ES-I3 (cell line): ENCODE results near the gene CTBP1.

Source experiments
- H3K36me3 ChIP-seq: 2 replicates; pipeline ENCODE4 v1.6.1; 2013; ENCODE audit warnings: mild to moderate bottlenecking, low read length, control low read depth, moderate library complexity; ENCODE audit not compliant: insufficient read depth
- H3K4me1 ChIP-seq: 2 replicates; pipeline ENCODE4 v1.6.1; 2013; ENCODE audit warnings: mild to moderate bottlenecking, control low read depth, low read length; ENCODE audit not compliant: insufficient read depth
- H3K9ac ChIP-seq: 2 replicates; pipeline ENCODE4 v1.6.1; 2013; ENCODE audit warnings: low read depth, mild to moderate bottlenecking, low read length, moderate library complexity
- H3K9me3 ChIP-seq: 2 replicates; pipeline ENCODE4 v1.6.1; 2013; ENCODE audit warnings: mild to moderate bottlenecking, low read length, moderate library complexity; ENCODE audit not compliant: control insufficient read depth, insufficient read depth

The CTBP1 gene

DNA sequence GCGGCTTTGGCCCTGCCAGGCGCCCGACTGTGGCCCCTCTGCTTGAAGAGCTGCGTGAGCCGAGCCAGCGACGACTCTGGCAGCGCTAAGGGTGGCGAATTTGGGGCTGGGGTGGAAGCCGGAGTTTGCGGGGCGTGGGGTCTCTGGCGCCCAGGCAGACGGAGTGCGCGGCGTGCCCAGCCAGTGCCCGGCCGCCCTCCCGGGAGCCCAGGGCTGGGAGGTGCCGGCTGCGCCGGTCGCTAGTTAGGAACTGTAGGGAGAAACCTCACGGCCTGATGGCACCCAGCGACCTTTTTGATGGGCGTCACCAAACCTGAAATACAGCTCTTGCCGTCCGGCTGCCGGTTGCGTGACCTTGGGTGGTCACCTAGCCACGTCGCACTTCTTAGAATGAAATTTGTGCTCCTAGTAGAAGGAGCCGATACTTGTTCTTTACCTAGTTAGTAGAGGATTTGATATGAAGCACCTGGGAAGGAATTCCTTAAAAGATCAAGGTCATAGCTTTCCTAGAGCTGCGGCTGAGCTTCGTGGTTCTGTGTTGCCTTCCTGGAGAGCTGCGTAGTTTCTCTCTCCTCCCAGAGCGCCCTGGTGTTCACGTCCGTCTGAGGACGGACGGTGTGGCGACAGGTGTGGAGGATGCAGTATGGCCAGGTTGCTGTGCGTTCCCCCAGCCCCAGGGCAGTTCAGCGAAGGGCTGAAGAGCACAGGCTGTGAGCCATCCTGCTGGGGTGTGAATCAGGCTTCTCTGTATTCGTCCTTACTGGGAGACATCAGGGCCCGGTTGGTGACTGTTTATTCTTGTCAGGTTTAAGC lies 41.4 kb upstream of the CTBP1 start:
- peaks cover 8% of the 10 kb centered on the region; the same call in 1 of the 2 replicates for H3K4me1 ChIP-seq
- H3K36me3 ChIP-seq = no peaks in the 10 kb centered on the region; the same call in 1 of the 2 replicates
- H3K9ac ChIP-seq = peak overlapping the region; percentile 93
- H3K9me3 ChIP-seq = no peaks in the 10 kb centered on the region; the same call in none of the 2 replicates

DNA sequence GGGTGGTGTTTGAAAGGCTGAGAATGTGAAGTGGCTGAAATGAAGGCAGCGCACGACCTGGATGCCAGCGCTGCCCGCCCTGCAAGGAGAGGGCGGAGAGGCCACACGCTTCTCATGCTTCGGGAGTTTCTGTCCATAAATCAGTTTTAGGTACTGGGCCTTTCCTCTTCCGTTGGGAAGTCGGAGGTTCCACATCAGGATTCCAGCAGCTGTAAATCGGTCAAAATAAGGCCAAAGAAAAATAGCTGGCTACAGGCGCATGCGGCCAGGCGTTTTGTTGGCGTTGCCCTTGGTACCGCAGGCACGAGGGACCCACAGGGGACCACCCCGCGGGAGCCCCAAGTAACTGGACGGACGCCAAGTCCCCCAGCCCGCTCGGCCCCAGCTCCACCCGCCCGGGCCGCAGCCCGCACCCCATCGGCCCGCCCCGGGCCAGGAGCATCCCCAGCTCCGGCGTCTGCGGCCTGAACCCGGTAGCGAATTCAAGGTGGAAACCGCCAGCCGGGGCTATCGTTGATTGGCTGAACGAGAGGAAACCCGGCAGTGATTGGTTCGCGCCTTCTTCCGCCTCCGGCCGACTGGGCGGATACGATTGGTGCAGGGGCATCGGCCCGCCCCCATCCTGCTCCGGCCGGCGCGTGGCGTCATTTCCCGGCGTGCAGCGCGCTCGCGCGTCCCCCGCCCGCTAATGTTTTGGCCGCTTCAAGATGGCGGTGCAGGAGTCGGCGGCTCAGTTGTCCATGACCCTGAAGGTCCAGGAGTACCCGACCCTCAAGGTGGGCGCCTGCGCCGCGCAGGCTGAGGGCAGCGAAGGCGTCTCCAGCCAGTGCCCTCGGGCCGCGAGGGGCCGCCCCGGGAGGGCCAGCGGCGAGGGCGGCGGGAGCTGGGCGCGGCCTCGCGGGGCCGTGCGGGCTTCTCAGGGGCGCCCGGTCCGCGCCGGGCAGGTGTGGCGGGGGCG lies 40.6 kb upstream of the CTBP1 start, which contains the start of gene MAEA:
Gene MAEA, plus strand, starts transcription at position 685 of the 958 bp plus-strand sequence. Its CDS starts 23 bp downstream, at position 708.
- H3K4me1 ChIP-seq = peaks cover 8% of the 10 kb centered on the region; the same call in 1 of the 2 replicates
- H3K36me3 ChIP-seq = no peaks in the 10 kb centered on the region; the same call in 1 of the 2 replicates
- peak within 1 kb of the TSS; percentile 93 for H3K9ac ChIP-seq
- no peaks in the 10 kb centered on the region; the same call in none of the 2 replicates for H3K9me3 ChIP-seq

DNA sequence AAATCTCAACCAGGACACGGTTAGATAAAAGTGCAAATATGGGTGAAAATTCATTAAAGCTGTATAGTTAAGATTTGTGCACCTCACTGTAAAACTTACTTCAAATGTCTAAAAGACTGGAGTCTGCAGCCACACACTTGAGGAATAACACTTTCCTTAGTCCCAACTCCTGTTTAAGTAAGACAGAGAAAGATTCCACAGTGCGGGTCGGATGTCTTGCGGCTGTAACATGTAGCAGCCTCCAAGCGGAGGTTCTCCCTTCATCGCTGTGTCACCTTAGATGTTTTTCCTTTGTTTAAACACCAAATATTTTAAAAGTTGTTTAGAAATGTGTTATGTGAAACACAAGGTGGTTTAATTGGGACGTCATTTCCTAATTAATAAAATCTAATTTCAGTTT lies 39.9 kb upstream of the CTBP1 start:
- no peaks in the 10 kb centered on the region; the same call in 1 of the 2 replicates for H3K36me3 ChIP-seq

DNA sequence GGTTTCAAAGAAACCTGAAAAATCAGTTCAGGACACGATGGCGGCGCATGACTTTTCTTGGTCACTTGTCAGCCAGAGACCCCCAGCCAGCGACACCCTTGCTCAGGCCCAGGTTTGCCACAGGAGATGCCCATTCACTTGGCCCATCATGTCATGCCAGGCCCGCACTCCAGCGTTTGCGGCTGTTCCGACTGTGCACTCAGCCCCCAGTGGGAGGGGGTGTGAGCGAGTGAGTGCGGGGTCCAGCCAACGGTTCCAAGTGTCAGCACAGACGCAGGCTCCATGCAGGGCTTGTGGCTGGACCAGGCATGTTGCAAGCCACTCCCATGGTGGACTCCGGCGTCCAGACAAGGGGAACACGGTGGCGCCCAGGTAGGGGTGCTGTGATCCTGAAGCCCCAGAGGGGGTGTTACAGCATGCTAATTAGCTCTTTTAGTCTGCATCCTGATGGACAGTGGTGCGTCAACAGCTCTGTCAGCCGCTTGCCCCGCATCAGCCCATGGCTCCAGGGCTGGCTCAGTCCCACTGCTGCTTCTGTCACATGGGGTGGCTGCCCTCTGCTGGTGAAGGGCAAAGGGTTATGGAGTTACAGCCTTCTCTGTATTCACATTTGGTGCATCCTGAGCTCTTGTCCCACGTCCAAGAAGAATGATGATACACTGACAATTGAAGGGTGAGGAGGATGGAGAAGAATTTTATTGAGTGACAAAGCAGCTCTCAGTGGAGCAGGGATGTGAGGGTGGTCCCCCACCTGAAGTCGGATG lies 37.0 kb upstream of the CTBP1 start:
- Histone ChIP-seq H3K9me3 (no peaks in the 10 kb centered on the region; the same call in none of the 2 replicates), H3K36me3 (no peaks in the 10 kb centered on the region), H3K9ac (no peak overlapping the region), H3K4me1 (no peaks in the 10 kb centered on the region)

More for the DNA sequence above, 39.9 kb upstream of the CTBP1 start:
- Histone ChIP-seq H3K9ac (peak overlapping the region; percentile 93), H3K4me1 (0 out of 2 replicates have a peak, but pooled peaks cover under 1% of the 10 kb centered on the region), H3K9me3 (no peaks in the 10 kb centered on the region; the same call in none of the 2 replicates)

DNA sequence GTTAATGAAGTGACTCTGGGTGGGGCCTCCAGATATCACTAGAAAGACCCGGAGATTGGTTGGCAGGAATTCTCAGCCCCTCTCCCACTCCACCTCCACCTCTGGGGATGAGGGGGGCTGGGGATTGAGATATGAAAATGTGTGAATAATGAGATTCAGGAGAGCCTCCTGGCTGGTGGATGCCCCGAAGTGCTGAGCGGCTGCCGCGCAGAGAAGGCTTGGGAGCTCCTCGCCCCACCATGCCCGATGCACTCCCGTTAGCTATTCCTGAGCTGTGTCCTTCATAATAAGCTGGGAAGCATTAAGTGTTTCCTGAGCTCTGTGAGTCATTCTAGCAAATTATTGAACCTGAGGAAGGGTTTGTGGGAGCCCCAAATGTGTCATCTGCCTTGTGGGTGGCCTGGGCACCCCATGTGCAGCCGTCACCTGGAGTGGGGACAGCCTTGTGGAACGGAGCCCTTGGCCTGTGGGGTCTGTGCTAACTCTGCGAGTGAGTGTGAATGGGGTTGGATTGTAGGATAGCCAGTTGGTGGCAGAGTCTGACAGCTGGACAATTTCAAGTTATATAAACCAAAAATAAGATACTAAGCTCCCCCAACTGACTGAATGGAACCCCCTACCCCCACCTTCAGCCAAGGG lies 36.3 kb upstream of the CTBP1 start:
- H3K9me3 ChIP-seq = no peaks in the 10 kb centered on the region; the same call in none of the 2 replicates
- no peaks in the 10 kb centered on the region for H3K36me3 ChIP-seq
- no peaks in the 10 kb centered on the region for H3K4me1 ChIP-seq
- H3K9ac ChIP-seq = no peak overlapping the region

DNA sequence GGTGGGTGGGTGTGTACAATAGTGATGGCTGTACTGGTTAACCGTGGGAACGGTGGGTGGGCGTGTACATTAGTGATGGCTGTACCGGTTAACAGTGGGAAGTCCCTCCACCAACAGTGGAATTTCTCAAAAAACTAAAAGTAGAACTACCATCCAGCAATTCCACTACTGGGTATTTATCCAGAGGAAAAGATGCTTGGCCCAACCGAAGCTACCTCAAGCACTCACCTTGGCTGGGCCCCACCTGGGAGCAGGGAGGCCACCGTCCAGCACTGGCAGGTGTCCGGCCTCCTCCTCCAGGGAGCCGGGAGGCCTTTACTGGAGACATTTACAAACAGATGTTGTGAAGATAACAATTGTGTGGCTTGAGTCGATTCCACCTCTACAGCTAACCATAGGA lies 34.8 kb upstream of the CTBP1 start:
- no peak overlapping the region for H3K9ac ChIP-seq
- no peaks in the 10 kb centered on the region; the same call in none of the 2 replicates for H3K9me3 ChIP-seq
- no peaks in the 10 kb centered on the region for H3K36me3 ChIP-seq
- no peaks in the 10 kb centered on the region for H3K4me1 ChIP-seq

DNA sequence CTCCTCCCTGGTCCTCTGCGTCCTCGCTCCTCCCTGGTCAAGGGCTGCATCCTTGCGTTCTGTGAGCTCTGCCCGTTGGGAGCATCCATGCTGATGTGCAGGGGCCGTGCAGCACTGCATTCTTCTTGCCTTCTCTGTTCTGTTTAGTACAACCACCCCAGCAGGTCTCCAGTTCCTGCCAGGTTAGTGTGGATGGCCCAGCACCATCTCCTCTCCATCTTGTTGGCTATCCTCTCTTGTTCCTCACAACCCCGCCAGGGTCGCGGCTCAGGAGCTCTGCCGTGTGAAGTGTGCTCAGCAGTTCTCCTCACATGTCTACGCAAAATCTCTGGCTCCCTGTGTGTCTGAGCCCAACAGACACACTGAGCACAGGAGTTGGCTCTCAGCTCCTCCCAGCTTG lies 30.3 kb upstream of the CTBP1 start:
- Histone ChIP-seq H3K36me3 (no peaks in the 10 kb centered on the region), H3K9ac (no peak overlapping the region), H3K9me3 (no peaks in the 10 kb centered on the region), H3K4me1 (no peaks in the 10 kb centered on the region)

DNA sequence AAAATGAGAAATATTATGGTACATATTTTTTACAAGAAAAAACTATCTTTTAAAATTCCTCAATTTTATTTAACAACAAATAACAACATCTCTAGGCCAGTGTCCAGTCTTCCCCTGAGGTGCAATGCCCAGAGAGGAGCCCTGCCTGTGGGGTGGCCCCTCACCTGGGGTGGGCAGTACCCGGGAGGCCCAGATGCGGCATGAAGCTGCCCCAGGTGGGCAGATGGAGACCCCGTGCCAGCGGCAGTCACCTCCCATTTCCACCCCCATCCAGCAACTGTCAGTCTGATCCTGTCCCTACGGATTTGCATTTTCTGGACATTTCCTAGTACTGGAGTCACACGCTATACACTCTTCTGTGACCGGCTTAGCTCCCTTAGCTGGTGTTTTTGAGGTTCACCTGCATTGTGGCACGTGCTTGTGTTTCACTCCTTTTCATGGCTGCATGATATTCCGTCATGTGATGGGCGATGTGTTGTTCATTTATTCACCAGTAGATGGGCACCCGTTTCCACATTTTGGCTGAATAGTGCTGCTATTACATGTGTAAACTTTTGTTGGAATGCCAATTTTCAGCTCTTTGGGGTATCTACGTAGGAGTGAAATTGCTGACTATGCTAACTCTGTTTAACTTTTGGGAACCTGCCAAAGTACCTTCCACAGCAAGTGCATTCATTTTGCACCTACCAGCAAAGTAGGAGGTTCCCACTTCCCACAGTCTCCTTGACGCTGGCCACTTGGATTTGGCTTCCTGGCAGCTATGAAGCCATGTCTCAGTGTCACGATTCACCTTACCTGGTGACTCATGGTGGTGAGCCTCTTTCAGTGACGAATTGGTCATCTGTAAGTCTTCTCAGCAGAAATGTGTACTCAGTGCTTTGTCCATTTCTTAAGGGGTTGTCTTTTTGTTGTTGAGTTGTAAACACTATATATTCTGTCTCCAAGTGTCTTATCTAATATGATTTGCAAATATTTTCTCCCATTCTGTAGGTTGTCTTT lies 29.0 kb upstream of the CTBP1 start:
- no peaks in the 10 kb centered on the region for H3K36me3 ChIP-seq
- no peaks in the 10 kb centered on the region for H3K4me1 ChIP-seq
- H3K9me3 ChIP-seq = no peaks in the 10 kb centered on the region
- no peak overlapping the region for H3K9ac ChIP-seq

DNA sequence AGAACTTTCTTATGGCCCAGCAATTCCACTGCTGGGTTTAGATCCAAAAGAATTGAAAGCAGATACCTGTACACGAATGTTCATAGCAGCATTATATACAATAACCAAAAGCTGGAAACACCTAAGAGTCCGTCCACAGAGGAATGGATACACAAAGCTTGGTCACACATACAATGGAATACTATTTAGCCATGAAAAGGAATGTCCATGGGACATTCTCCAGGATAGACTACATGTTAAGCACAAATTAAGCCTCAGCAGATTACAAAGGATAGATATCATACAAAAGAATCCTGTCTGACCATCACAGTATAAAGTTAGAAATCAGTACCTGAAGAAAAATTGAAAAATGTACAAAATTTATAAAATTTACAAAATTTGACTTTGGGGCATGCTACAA lies 28.1 kb upstream of the CTBP1 start:
- Histone ChIP-seq H3K4me1 (no peaks in the 10 kb centered on the region), H3K36me3 (no peaks in the 10 kb centered on the region), H3K9me3 (no peaks in the 10 kb centered on the region), H3K9ac (no peak overlapping the region)

DNA sequence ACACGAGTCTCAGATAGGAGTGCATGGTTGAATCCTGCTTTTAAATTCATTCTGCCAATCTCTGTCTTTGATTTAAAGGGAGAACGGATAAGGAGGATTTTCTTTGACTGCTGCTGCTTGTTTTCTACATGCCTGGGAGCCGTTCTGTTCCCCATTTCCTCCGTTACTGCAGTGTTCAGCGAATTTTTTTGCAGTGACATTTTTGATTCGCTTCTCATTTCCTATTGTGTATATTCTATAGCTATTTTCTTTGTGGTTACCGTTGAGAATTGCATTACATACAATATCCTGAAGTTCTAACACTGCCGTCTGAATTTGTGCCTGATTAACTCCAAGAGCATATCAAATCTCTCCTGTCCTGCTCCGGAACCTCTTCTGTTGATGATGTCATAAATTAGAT lies 25.9 kb upstream of the CTBP1 start:
- no peaks in the 10 kb centered on the region for H3K36me3 ChIP-seq
- no peaks in the 10 kb centered on the region for H3K4me1 ChIP-seq
- H3K9me3 ChIP-seq = no peaks in the 10 kb centered on the region
- H3K9ac ChIP-seq = no peak overlapping the region

DNA sequence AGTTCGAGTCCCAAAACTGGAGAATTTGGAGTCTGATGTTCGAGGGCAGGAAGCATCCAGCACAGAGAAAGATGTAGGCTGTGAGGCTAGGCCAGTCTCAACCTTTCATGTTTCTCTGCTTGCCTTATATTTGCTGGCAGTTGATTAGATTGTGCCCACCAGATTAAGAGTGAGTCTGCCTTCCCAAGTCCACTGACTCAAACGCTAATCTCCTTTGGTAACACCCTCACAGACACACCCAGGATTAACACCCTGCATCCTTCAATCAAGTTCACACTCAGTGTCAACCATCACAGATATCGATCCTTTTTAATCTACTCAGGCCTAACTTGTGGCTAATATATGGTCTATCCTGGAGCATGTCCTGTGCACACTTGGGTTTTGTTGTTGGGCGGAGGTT lies 22.8 kb upstream of the CTBP1 start:
- Histone ChIP-seq H3K36me3 (no peaks in the 10 kb centered on the region), H3K4me1 (no peaks in the 10 kb centered on the region), H3K9ac (no peak overlapping the region), H3K9me3 (no peaks in the 10 kb centered on the region)

DNA sequence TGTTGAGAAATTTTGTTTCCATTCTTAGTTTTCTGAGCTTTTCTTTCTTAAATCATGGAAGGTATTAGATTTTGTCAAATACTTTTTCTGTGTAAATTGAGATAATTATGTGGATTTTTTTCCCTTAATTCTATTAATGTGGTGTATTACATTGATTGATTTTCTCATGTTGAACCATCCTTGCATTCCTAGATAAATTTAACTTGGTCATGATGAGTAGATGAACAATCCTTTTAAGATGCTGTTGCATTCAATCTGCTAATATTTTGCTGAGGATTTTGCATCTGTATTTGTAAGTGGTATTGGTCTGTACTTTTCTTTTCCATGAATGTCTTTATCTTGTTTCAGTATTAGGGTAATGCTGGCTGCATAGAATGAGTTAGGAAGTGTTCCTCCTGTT lies 20.3 kb upstream of the CTBP1 start:
- no peak overlapping the region for H3K9ac ChIP-seq
- H3K9me3 ChIP-seq = no peaks in the 10 kb centered on the region
- no peaks in the 10 kb centered on the region for H3K36me3 ChIP-seq
- H3K4me1 ChIP-seq = no peaks in the 10 kb centered on the region
